GM18508 (cell line): ENCODE results near the gene CCR1.
A peak's percentile ranks its signal among the peaks of the same experiment; 100 is the strongest.
"Not testable (repeated sequence)": the region's sequence is repeated elsewhere in the genome, so short reads cannot be mapped to it uniquely, and the experiment has no call there.

Source experiments
- ATAC-seq: cut with Tn5 transposase; IDR thresholded peaks from one replicate; pipeline ENCODE4 v1.9.1; 2021; ENCODE audit warnings: moderate number of reproducible peaks; ENCODE audit not compliant: insufficient read depth, unreplicated experiment

The CCR1 gene

DNA sequence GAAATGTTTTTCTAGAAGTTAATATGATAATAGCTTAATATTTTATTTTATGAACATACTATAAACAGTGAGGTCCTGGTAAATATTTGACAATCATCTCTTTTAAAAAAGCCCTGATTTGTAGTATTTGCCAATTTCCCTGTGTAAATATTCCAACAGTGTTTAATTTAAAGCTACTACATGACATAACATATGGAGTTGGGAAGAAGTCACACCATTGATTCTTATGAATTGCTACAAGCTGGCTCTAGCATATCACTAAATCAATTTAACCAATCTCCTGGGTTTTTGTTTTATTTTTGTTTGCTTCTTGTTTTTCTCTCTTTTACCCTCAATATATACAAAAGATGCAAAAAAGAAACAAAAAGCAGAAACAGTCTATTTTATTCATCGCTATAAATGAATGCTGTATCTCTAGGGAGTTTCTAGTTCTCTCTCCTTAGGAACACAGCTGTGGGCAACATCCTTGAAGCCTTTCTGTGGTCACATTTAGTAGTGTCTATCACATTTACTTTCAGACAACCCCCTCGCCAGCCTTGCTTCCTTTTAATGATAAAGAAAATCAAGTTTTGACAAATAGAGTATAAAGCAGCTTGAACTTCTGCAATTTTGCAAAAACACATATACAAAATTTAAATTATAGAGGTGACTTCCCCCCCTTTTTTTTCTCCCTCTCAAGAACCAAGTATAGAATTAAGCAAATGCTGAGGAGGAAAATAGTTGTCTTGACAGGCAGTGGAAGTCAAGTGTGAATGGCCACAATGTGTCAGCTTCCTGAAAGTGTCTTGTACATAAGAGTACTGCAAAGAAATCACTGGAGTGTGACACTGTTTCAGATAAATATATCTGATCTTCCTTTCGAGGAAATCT, 21.4 kb downstream of the CCR1 start:
- peak; percentile 56 for ATAC-seq

DNA sequence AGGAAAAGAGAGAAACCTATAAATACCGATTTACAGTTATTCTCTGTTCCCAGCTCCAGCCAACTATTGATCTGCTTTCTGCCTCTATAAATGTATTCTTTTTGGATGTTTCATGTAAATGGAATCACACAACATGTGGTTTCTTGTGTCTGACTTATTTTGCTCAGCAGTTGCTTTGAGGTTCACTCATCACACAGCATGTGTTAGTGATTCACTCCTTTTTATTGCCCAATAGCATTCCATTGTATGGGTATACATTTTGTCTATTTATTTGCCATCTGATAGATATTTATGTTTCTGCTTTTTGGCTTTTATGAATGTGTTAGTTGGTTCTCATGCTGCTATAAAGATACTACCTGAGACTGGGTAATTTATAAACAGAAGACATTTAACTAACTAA, 23.6 kb downstream of the CCR1 start:
- ATAC-seq: no peak

DNA sequence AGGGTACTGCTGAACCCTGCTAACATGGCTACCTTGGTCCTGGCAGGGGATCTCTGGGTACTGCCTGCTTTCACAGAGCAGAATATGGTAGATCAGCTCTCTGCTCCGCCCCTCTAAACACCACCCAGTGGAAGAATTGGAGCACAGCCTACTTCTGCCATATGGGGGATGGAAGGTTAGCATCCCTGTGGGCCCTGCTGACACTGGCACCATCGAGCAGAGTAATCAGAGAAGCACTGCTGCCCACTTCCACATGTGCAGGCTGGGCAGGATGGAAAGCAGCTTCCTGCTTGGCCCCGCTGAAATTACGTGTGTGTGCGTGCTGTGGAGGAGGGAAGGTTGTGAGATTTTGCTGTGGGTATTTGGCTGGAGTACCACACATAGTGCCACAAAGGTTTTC, 24.8 kb downstream of the CCR1 start:
- no peak for ATAC-seq

DNA sequence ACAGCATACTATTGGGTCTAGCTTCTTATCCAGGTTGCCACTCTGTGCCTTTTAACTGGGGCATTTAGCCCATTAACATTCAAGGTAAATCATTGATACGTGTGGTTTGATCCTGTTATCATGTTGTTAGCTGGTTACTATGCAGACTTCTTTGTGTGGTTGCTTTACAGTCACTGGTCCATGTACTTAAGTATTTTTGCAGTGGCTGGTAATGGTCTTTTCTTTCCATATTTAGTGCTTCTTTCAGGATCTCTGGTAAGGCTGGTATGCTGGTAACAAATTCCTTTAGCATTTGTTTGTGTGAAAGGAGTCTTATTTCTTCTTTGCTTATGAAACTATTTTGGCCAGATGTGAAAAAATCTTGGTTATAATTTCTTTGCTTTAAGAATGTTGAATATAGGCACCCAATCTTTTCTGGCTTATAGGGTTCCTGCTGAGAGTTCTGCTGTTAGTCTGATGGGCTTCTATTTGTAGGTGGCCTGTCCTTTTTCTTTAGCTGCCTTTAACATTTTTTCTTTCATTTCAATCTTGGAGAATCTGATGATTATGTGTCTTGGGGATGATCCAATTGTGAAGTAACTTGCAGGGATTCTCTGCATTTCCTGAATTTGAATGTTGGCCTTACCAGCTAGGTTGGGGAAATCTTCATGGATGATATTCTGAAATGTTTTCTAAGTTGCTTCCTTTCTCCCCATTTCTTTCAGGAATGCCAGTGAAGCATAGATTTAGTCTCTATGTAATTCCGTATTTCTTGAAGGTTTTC, 39.3 kb downstream of the CCR1 start:
- no peak for ATAC-seq

GRCh38 chr3:46163556-46164041, 44.5 kb downstream of the CCR1 start:
- no peak for ATAC-seq

DNA sequence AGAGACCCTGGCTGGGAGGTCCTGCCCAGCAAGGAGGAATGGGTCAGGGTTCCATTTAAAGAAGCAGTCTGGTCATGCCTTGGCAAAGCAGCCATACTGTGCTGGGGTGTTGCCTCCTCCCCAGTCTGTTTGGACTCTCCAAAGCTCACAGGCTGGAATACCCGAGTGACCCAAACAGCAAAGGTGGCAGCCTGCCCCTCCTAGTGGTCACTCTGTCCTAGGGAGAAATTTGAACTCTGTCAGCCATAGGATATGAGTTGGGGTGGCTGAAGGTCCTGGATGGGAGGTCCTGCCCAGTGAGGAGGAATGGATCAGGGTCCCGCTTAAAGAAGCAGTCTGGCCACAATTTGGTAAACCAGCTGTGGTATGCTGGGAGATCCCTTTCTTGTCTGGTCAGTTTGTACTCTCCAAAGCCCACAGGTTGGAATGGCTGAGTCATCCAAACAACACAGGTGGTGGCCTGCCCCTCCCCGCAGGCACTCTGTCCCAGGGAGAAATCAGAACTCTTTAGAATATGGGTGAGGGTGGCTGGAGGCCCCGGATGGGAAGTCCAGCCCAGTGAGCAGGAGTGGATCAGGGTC, 45.0 kb downstream of the CCR1 start:
- ATAC-seq: no peak

DNA sequence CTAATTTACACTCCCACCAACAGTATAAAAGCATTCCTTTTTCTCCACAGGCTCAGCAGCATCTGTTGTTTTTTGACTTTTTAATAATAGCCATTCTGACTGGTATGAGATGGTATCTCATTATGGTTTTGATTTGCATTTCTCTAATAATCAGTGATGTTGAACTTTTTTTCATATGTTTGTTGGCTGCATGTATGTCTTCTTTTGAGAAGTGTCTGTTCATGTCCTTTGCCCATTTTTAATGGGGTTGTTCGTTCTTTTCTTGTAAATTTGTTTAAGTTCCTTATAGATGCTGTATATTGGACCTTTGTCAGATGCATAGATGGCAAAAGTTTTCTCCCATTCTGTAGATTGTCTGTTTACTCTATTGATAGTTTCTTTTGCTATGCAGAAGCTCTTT, 50.4 kb downstream of the CCR1 start:
- ATAC-seq: not testable (repeated sequence)

DNA sequence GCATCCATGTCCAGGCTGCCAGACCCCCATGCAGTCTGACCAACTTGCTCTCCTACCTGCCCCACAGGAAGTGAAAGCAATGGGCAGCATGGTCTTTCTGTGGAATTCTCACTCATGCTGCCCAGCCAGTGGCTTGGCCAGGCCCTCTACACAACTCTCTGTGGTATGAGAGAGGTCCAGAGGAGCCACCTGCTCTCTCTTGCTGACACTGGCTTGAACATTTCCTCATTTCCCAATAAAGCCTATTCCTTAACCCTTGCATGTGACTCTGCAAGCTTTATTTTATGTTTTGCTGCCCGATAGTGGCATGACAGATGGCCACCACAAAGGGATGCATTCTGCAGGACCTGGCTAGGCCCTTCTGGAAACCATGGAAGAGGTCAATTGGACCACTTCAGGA, 53.8 kb downstream of the CCR1 start:
- ATAC-seq: no peak
